Measurements from ENCODE around the gene SLC18B1. TPM values are rescaled to one million over a fixed set of nuclear protein-coding genes. Genes with fewer than 3 reads are reported as not detected.

SLC18B1 gene
- total and polyA plus RNA-seq, 8 donors, result 10.8 to 26.6 (median 23.3) TPM

DNA sequence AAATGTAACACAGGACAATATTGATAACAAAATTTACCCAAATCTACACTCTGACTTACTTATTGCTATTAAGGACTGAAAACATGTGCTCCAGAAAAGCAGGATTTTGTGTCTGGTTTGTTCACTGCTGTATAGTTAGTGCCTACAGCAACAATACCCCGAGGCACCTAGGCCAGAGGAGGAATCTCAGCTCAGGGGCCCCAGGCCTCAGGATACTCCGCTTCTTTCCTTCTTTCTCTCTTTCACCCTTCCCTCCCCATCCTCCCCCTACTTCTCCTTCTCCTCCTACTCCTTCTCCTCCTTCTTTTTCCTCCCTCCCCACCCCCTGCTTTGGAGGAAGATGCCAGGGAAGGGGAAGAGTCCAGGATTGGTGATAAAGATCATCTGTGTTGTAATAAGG lies 39.7 kb downstream of the SLC18B1 start:
- ATAC-seq, result no peak

GRCh38 chr6:132752255-132752654 lies 46.2 kb downstream of the SLC18B1 start:
- Histone ChIP-seq H3K27me3 (no peaks in the 10 kb centered on the region), H3K36me3 (peaks cover 0 to 10% of the 10 kb centered on the region in 2 donors), H3K4me1 (peaks cover 0 to 39% of the 10 kb centered on the region in 2 donors), H3K27ac (no peak overlapping the region), H3K4me3 (no peak overlapping the region), H3K9me3 (no peaks in the 10 kb centered on the region)
- TF ChIP-seq, protein P1, sequence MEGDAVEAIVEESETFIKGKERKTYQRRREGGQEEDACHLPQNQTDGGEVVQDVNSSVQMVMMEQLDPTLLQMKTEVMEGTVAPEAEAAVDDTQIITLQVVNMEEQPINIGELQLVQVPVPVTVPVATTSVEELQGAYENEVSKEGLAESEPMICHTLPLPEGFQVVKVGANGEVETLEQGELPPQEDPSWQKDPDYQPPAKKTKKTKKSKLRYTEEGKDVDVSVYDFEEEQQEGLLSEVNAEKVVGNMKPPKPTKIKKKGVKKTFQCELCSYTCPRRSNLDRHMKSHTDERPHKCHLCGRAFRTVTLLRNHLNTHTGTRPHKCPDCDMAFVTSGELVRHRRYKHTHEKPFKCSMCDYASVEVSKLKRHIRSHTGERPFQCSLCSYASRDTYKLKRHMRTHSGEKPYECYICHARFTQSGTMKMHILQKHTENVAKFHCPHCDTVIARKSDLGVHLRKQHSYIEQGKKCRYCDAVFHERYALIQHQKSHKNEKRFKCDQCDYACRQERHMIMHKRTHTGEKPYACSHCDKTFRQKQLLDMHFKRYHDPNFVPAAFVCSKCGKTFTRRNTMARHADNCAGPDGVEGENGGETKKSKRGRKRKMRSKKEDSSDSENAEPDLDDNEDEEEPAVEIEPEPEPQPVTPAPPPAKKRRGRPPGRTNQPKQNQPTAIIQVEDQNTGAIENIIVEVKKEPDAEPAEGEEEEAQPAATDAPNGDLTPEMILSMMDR (IDR thresholded peaks at IDR 0.05), result no peak
- intact Hi-C loops (cut with DNase I), result no loop called here
- no peak for ATAC-seq
- DNase-seq, result no peak

More for the DNA sequence above, 39.7 kb downstream of the SLC18B1 start:
- H3K9me3 ChIP-seq, result no peaks in the 10 kb centered on the region
- intact Hi-C loops (cut with DNase I), result no loop called here
- H3K27ac ChIP-seq, result no peak overlapping the region
- H3K36me3 ChIP-seq, result no peaks in the 10 kb centered on the region
- TF ChIP-seq, protein P1 (IDR thresholded peaks at IDR 0.05), result no peak
- H3K27me3 ChIP-seq, result no peaks in the 10 kb centered on the region
- no peak for DNase-seq
- H3K4me3 ChIP-seq, result no peak overlapping the region
- H3K4me1 ChIP-seq, result peaks cover 0 to 24% of the 10 kb centered on the region in 2 donors

GRCh38 chr6:132751828-132752227 lies 46.6 kb downstream of the SLC18B1 start:
- Histone ChIP-seq H3K4me3 (no peak overlapping the region), H3K27ac (peak overlapping the region in 1 of 2 donors; percentile 16), H3K4me1 (peaks cover 0 to 43% of the 10 kb centered on the region in 2 donors), H3K27me3 (no peaks in the 10 kb centered on the region), H3K9me3 (no peaks in the 10 kb centered on the region), H3K36me3 (peaks cover 0 to 10% of the 10 kb centered on the region in 2 donors)
- ATAC-seq, result no peak
- DNase-seq, result no peak
- TF ChIP-seq, protein P1 (IDR thresholded peaks at IDR 0.05), result no peak
- intact Hi-C loops (cut with DNase I), result no loop called here

- H3K27ac ChIP-seq, result peak overlapping the region in 1 of 2 donors; percentile 16
- DNase-seq (no peak), ATAC-seq (no peak)
- no peaks in the 10 kb centered on the region for H3K27me3 ChIP-seq
- no peaks in the 10 kb centered on the region for H3K9me3 ChIP-seq
- TF ChIP-seq, protein P1 (IDR thresholded peaks at IDR 0.05), result no peak
- H3K4me3 ChIP-seq, result no peak overlapping the region
- H3K4me1 ChIP-seq, result peaks cover 0 to 47% of the 10 kb centered on the region in 2 donors
- H3K36me3 ChIP-seq, result peaks cover 0 to 10% of the 10 kb centered on the region in 2 donors
- intact Hi-C loops (cut with DNase I), result no loop called here
Measured at GRCh38 chr6:132751306-132751705, 47.1 kb downstream of the SLC18B1 start.

GRCh38 chr6:132750455-132751248 lies 47.8 kb downstream of the SLC18B1 start:
- H3K4me1 ChIP-seq, result peaks cover 0 to 52% of the 10 kb centered on the region in 2 donors
- H3K36me3 ChIP-seq, result peaks cover 0 to 10% of the 10 kb centered on the region in 2 donors
- intact Hi-C loops (cut with DNase I), result no loop called here
- H3K27me3 ChIP-seq, result no peaks in the 10 kb centered on the region
- no peaks in the 10 kb centered on the region for H3K9me3 ChIP-seq
- ATAC-seq (no peak), DNase-seq (no peak)
- peak overlapping the region in 1 of 2 donors; percentile 82 for H3K27ac ChIP-seq
- TF ChIP-seq, protein P1 (IDR thresholded peaks at IDR 0.05), result no peak
- no peak overlapping the region for H3K4me3 ChIP-seq
